GM12878 (cell line): Measurements from ENCODE around the gene B4GALT5. TPM values are rescaled to one million over a fixed set of nuclear protein-coding genes. Genes with fewer than 3 reads are reported as not detected.

ENCODE experiments used
- ATAC-seq: fragments of 200-7000 bp; cut with Tn5 transposase; 3 replicates; pipeline ENCODE4 v1.9.1; 2020; ENCODE audit warnings: mild to moderate bottlenecking, moderate library complexity
- BruUV-seq: library from RNA; stranded (reverse); fragments of 400-500 nt; replicated peaks from 2 replicates; lab custom pipeline; 2021; lab: Mats Ljungman, UMichigan
- CTCF ChIA-PET: fragments of 300-600 bp; sonication (Branson Sonifier 250); formaldehyde crosslinking; extraction: SDS; loops from one replicate; lab custom pipeline; 2021; ENCODE audit warnings: inconsistent platforms; lab: Yijun Ruan, JAX
- POLR2A ChIA-PET: fragments of 350-600 bp; formaldehyde crosslinking; extraction: SDS; loops from one replicate; lab custom pipeline; 2021; ENCODE audit warnings: inconsistent platforms; lab: Charles Lee
- RAD21 ChIA-PET: fragments of 300-600 bp; sonication (Branson Sonifier 250); formaldehyde crosslinking; loops from one replicate; lab custom pipeline; 2023; ENCODE audit warnings: antibody characterized with exemption; ENCODE audit not compliant: unreplicated experiment; lab: Charles Lee
- SMC1A ChIA-PET: fragments of 300-600 bp; sonication (Branson Sonifier 250); formaldehyde crosslinking; loops from one replicate; lab custom pipeline; 2023; ENCODE audit not compliant: unreplicated experiment, uncharacterized antibody; lab: Charles Lee
- DNase-seq: peaks from one replicate; pipeline ENCODE4 v3.0.0-alpha.2; 2011; ENCODE audit warnings: low read depth, low spot score
- FAIRE-seq: peaks from 3 replicates; lab custom pipeline; 2011; peaks lifted over from hg19 to GRCh38; lab: Jason Lieb, UNC
- H2AFZ ChIP-seq: 2 replicates; pipeline ENCODE4 v1.6.0; 2011; ENCODE audit warnings: low read depth, low read length, control low read depth; ENCODE audit not compliant: control insufficient read depth
- H3K27ac ChIP-seq: 2 replicates; pipeline ENCODE4 v1.5.1; 2011; ENCODE audit warnings: control low read depth; ENCODE audit not compliant: control insufficient read depth, insufficient read depth
- H3K27me3 ChIP-seq, 2 experiments: replicated peaks in 1 of 2; 2 replicates each; pipeline versions ENCODE4 v1.6.0 to v1.6.1; 2011; ENCODE audit warnings: low read length in 1 of 2; ENCODE audit not compliant: control insufficient read depth in 2 of 2, insufficient read depth in 2 of 2
- H3K36me3 ChIP-seq, 2 experiments: 2 replicates each; pipeline ENCODE4 v1.5.1; 2011; ENCODE audit warnings: low read length in 1 of 2; ENCODE audit not compliant: control insufficient read depth in 2 of 2, insufficient read depth in 2 of 2
- H3K4me1 ChIP-seq: 2 replicates; pipeline ENCODE4 v1.6.1; 2011; ENCODE audit warnings: mild to moderate bottlenecking, low read length, moderate library complexity, mixed read lengths; ENCODE audit not compliant: control insufficient read depth, insufficient read depth
- H3K4me2 ChIP-seq: 2 replicates; pipeline ENCODE4 v1.6.0; 2011; ENCODE audit warnings: control low read depth; ENCODE audit not compliant: control insufficient read depth, insufficient read depth
- H3K4me3 ChIP-seq: fragments of 200-600 bp; sonication (generic); 2 replicates; pipeline ENCODE4 v1.5.1; 2016
- H3K79me2 ChIP-seq: 2 replicates; pipeline ENCODE4 v1.6.0; 2011; ENCODE audit warnings: low read length; ENCODE audit not compliant: control insufficient read depth, insufficient read depth
- H3K9ac ChIP-seq: 2 replicates; pipeline ENCODE4 v1.8.0; 2011; ENCODE audit warnings: low read length, control low read depth, mixed read lengths; ENCODE audit not compliant: control insufficient read depth, insufficient read depth
- H3K9me3 ChIP-seq: replicated peaks from 3 replicates; pipeline ENCODE4 v1.5.1; 2011; ENCODE audit warnings: mild to moderate bottlenecking, low read length; ENCODE audit not compliant: control insufficient read depth, insufficient read depth
- H4K20me1 ChIP-seq: 2 replicates; pipeline ENCODE4 v1.6.0; 2011; ENCODE audit not compliant: control insufficient read depth, insufficient read depth
- CBFB ChIP-seq: IDR thresholded peaks from 2 replicates; pipeline ENCODE4 v1.6.1; 2016; ENCODE audit warnings: antibody characterized with exemption, low read depth
- CEBPB ChIP-seq, 2 experiments: fragments of 150-350 bp in 1 of 2; IDR thresholded peaks; 2 replicates each; pipeline ENCODE4 v1.6.1; 2012 to 2014; ENCODE audit warnings: low read depth in 2 of 2, low read length in 2 of 2, borderline replicate concordance in 1 of 2, inconsistent platforms in 1 of 2
- CUX1 ChIP-seq: IDR thresholded peaks from 2 replicates; pipeline ENCODE4 v1.6.1; 2012; ENCODE audit warnings: improper control_type of control experiment, low read depth, low read length; ENCODE audit not compliant: insufficient replicate concordance
- IRF4 ChIP-seq: IDR thresholded peaks from 2 replicates; pipeline ENCODE4 v1.6.1; 2011; ENCODE audit warnings: low read depth, low read length
- LARP7 ChIP-seq: fragments of 450-650 bp; IDR thresholded peaks from 2 replicates; pipeline ENCODE4 v1.6.1; 2017; ENCODE audit warnings: mild to moderate bottlenecking
- MEF2A ChIP-seq: IDR thresholded peaks from 2 replicates; pipeline ENCODE4 v1.6.1; 2011; ENCODE audit warnings: low read depth, mild to moderate bottlenecking, low read length, moderate library complexity; ENCODE audit not compliant: insufficient read depth
- MTA2 ChIP-seq: fragments of 450-650 bp; IDR thresholded peaks from 2 replicates; pipeline ENCODE4 v1.6.1; 2016; ENCODE audit warnings: low read depth, mild to moderate bottlenecking, moderate library complexity
- NFYB ChIP-seq: IDR thresholded peaks from 2 replicates; pipeline ENCODE4 v1.6.1; 2011; ENCODE audit warnings: low read depth, mild to moderate bottlenecking, low read length, improper control_type of control experiment, moderate library complexity; ENCODE audit not compliant: insufficient read depth
- PML ChIP-seq: IDR thresholded peaks from 2 replicates; pipeline ENCODE4 v1.6.1; 2012; ENCODE audit warnings: low read length, inconsistent platforms
- WGBS: methylation state at CpG from one replicate; pipeline ENCODE4 v1.1.6; 2016; ENCODE audit warnings: low lambda C conversion rate; ENCODE audit not compliant: insufficient replicate concordance, insufficient coverage; ENCODE audit errors: missing lambda C conversion rate; 5-methylcytosine and 5-hydroxymethylcytosine counted together
- in situ Hi-C: fragments of 300-500 bp; cut with MboI; formaldehyde crosslinking; loops from 9 replicates; pipeline ENCODE4 v1.14.3; 2018; ENCODE audit warnings: mixed read lengths
- intact Hi-C: fragments of 100-400 bp; cut with micrococcal nuclease; formaldehyde crosslinking; loops from one replicate; pipeline ENCODE4 v1.14.2; 2022; ENCODE audit not compliant: unreplicated experiment
- polyA plus RNA-seq, 11 experiments: library from polyadenylated mRNA; depleted of rRNA in 4 of 11; unstranded in 6 of 11; stranded (reverse) in 5 of 11; fragments of >200 nt; fragmentation: Nextera tagmentation in 4 of 11; fragmentation: Illumina TruSeq in 1 of 11; extraction: Ambion mirVana in 4 of 11; extraction: Trizol in 1 of 11; gene quantifications; 1 replicate in 1 of 11; 2 replicates in 10 of 11; pipeline versions ENCODE4 v1.2.1 to v1.2.3, GENCODE V29; 2011 to 2016; ENCODE audit warnings: inconsistent platforms in 2 of 11, missing spikeins in 2 of 11, low read depth in 1 of 11
- total RNA-seq, 4 experiments: library from RNA; depleted of rRNA in 3 of 4; stranded (reverse); fragments of >200 nt in 3 of 4; fragmentation: Illumina TruSeq in 1 of 4; extraction: Trizol in 1 of 4; gene quantifications; 2 replicates each; pipeline versions ENCODE4 v1.2.1 to v1.2.3, GENCODE V29; 2013 to 2021
- TF ChIP-seq, protein P1 (sequence below): fragments of 450-650 bp; IDR thresholded peaks from 2 replicates; pipeline ENCODE4 v1.6.1; 2018; ENCODE audit warnings: mild to moderate bottlenecking, low read depth, moderate library complexity; ENCODE audit not compliant: partially characterized antibody

Gene B4GALT5
- total and polyA plus RNA-seq, 10 of the 15 experiments (the other 5 are each of a cell fraction or from before 2014, with no cell fraction given) = 2.0 to 55.5 (median 20.2) TPM

DNA sequence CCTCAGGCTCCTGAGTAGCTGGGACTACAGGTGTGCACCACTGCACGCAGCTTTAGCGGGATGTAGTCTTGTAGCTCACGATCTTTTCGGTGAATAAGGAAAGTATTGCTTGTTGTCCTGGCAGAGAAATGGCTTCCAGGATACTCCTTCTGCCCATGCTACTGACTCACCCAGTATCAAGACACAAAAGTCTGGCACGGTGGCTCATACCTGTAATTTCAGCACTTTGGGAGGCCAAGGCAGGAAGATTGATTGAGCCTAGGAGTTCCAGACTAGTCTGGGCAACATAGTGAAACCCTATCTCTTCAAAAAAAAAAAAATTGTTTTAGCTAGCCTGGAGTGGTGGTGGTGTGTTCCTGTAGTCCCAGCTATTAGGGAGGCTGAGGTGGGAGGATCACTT lies 40.9 kb upstream of the B4GALT5 start:
- H3K4me1 ChIP-seq = peaks cover 17% of the 10 kb centered on the region
- H4K20me1 ChIP-seq = no peaks in the 10 kb centered on the region
- no peaks in the 10 kb centered on the region for H3K36me3 ChIP-seq
- H3K4me3 ChIP-seq = no peak overlapping the region
- H2AFZ ChIP-seq = no peak overlapping the region
- H3K9me3 ChIP-seq = no peaks in the 10 kb centered on the region; the same call in 2 of the 3 replicates
- H3K9ac ChIP-seq = no peak overlapping the region
- ATAC-seq (no peak), DNase-seq (no peak), FAIRE-seq (no peak)
- TF ChIP-seq CEBPB (IDR thresholded peaks at IDR 0.05; ENCODE audit: borderline replicate concordance in 1 of 2, low read depth in 2 of 2, low read length in 2 of 2) = no peak
- TF ChIP-seq, protein P1, sequence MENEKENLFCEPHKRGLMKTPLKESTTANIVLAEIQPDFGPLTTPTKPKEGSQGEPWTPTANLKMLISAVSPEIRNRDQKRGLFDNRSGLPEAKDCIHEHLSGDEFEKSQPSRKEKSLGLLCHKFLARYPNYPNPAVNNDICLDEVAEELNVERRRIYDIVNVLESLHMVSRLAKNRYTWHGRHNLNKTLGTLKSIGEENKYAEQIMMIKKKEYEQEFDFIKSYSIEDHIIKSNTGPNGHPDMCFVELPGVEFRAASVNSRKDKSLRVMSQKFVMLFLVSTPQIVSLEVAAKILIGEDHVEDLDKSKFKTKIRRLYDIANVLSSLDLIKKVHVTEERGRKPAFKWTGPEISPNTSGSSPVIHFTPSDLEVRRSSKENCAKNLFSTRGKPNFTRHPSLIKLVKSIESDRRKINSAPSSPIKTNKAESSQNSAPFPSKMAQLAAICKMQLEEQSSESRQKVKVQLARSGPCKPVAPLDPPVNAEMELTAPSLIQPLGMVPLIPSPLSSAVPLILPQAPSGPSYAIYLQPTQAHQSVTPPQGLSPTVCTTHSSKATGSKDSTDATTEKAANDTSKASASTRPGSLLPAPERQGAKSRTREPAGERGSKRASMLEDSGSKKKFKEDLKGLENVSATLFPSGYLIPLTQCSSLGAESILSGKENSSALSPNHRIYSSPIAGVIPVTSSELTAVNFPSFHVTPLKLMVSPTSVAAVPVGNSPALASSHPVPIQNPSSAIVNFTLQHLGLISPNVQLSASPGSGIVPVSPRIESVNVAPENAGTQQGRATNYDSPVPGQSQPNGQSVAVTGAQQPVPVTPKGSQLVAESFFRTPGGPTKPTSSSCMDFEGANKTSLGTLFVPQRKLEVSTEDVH = no peak
- no peak for TF ChIP-seq CUX1
- no peak for TF ChIP-seq NFYB
- no peak for TF ChIP-seq PML
- TF ChIP-seq LARP7 = no peak
- TF ChIP-seq MEF2A = no peak
- no peak for TF ChIP-seq IRF4
- TF ChIP-seq CBFB = no peak
- no peak for TF ChIP-seq MTA2
- ChIA-PET SMC1A (interaction anchor here (0.8 to 1.4 kb wide), 2 partner anchors 21 to 70 kb away, joined by 4 read pairs; no protein-coding TSS in a partner anchor), POLR2A (no interaction called here), CTCF (interaction anchor here (0.8 to 1.3 kb wide), 3 partner anchors 9 to 47 kb away, joined by 3 read pairs; no protein-coding TSS in a partner anchor), RAD21 (interaction anchor here (0.6 kb wide), 1 partner anchor 46 kb away, joined by 3 read pairs; no protein-coding TSS in a partner anchor)
- H3K27me3 ChIP-seq = no peaks in the 10 kb centered on the region
- intact Hi-C loops (no loop called here), in situ Hi-C loops (no loop called here)
- H3K27ac ChIP-seq = no peak overlapping the region
- no TSS peak for BruUV-seq
- 96% methylated on average over 5 of the region's 5 CpGs for WGBS
- H3K79me2 ChIP-seq = no peaks in the 10 kb centered on the region
- H3K4me2 ChIP-seq = no peak overlapping the region
